VCaP (cell line): ENCODE measurements around the gene KLF14.

ENCODE experiments used
- H3K27ac ChIP-seq: fragments of 450-650 bp; 2 replicates; pipeline ENCODE4 v1.5.1; 2017
- TF ChIP-seq, protein P1 (sequence below): fragments of 450-650 bp; conservative IDR thresholded peaks from 2 replicates; pipeline ENCODE4 v1.5.1; 2017; ENCODE audit warnings: mild to moderate bottlenecking, moderate library complexity

KLF14 gene

GRCh38 chr7:130752424-130752823, 18.4 kb upstream of the KLF14 start:
- H3K27ac ChIP-seq = no peak overlapping the region

DNA sequence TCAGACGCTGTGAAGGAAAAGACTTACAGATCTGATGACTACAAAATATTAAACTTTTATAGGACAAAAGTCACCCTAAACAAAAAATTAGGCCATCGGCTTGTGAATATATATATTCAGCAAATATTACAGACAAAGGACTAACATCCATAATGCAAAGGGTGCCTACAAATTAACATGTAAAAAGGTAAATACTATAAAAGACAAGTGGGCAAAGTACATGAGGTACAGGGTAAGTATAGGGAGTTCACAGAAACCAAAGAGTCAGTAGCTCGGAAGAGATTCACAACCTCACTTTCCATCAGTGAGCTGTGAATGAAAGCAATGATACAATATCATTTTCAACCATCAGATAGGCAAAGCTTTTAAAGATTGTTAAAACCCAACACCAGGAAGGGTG, 16.7 kb upstream of the KLF14 start:
- no peak overlapping the region for H3K27ac ChIP-seq
- TF ChIP-seq, protein P1, sequence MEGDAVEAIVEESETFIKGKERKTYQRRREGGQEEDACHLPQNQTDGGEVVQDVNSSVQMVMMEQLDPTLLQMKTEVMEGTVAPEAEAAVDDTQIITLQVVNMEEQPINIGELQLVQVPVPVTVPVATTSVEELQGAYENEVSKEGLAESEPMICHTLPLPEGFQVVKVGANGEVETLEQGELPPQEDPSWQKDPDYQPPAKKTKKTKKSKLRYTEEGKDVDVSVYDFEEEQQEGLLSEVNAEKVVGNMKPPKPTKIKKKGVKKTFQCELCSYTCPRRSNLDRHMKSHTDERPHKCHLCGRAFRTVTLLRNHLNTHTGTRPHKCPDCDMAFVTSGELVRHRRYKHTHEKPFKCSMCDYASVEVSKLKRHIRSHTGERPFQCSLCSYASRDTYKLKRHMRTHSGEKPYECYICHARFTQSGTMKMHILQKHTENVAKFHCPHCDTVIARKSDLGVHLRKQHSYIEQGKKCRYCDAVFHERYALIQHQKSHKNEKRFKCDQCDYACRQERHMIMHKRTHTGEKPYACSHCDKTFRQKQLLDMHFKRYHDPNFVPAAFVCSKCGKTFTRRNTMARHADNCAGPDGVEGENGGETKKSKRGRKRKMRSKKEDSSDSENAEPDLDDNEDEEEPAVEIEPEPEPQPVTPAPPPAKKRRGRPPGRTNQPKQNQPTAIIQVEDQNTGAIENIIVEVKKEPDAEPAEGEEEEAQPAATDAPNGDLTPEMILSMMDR = no peak

More at GRCh38 chr7:130752424-130752823, 18.4 kb upstream of the KLF14 start:
- TF ChIP-seq, protein P1 = no peak

DNA sequence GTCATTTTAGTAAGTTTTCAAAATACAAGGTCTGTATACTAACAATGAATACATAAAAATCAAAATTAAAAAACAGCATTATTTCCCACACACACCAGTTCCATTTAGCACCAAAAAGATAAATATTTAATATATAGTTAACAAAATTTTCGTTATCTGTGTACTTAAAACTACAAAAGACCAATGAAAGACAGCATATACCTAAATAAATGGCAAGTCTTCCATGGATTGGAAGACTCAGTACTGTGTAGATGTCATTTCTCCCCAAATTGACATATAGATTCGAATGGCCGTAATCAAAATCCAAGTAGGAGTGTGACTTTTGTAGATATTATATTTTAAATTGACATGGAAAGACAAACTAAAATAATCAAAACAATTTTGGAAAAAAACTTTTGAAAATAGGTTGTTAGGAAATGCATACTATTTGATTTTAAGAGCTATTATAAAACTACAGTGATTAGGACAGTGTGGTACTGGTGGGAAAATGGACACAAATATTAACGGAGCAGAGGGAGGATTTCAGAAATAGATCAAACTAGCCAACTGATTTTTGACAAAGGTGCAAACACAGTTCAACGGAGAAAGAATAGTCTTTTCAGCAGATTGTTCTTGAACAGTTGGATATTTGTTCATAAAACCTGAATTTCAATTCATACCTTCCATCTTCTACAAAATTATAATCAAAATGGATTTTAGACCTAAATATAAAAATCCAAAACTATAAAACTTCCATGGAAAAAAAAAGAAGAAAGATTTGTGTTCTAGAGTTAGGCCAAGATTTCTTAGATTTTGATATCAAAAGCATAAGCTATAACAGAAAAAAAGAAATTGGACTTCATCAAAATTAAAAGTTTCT, 14.8 kb upstream of the KLF14 start:
- TF ChIP-seq, protein P1 = no peak
- no peak overlapping the region for H3K27ac ChIP-seq

- H3K27ac ChIP-seq = no peak overlapping the region
- TF ChIP-seq, protein P1 = no peak
These were observed 7.5 kb upstream of the KLF14 start for GRCh38 chr7:130741331-130741995.

DNA sequence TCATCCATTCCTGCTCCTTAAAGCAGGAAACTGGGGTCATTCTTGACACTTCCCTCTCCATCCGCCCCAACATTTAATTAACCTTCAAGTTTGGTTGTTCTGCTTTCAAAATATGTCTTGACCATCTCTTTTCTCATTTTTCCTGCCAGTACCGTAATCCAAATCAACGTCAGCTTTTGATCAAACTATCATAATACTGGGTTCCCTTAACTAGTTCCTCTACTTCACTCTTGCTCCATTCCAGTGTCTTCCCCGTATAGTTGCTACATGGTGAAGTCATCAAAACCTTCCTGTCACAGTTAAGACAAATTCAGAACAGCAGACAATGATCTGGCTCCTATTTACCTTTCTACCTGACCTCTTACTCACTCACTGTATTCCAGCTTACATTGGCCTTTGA, 6.6 kb upstream of the KLF14 start:
- no peak overlapping the region for H3K27ac ChIP-seq
- TF ChIP-seq, protein P1 = no peak

DNA sequence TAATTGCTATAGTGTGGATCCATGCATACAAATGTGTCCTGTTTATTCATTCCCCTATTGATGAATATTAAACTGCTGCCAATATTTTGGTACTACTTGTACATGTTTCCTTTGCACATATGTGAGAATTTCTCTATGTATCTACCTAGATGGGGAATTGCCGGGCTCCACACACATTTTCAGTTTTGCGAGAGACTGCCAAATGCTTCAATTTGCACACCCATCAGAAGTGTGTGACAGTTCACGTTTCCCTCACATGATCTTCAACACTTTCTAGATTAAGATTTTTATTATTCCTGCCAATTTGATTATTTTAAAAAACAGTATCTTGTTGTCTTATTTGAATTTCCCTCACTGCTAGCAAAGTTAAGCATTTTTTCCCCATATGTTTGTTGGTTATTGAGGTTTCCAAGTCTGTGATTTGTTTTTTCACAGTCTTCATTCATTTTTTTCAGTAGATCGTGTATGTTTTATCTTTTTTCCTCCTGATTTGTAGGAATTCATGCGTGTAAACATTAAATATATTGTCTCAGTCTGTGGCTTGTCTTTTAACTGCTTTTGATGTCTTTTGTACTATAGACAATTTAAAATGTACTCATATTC, 2.4 kb upstream of the KLF14 start:
- TF ChIP-seq, protein P1 = no peak
- H3K27ac ChIP-seq = no peak overlapping the region
